HG02642 (cell line): ENCODE measurements around the gene PAAF1.

ENCODE experiments used
- ATAC-seq: cut with Tn5 transposase; IDR thresholded peaks from one replicate; pipeline ENCODE4 v1.9.1; 2021; ENCODE audit warnings: mild to moderate bottlenecking; ENCODE audit not compliant: unreplicated experiment, poor library complexity

PAAF1 gene

DNA sequence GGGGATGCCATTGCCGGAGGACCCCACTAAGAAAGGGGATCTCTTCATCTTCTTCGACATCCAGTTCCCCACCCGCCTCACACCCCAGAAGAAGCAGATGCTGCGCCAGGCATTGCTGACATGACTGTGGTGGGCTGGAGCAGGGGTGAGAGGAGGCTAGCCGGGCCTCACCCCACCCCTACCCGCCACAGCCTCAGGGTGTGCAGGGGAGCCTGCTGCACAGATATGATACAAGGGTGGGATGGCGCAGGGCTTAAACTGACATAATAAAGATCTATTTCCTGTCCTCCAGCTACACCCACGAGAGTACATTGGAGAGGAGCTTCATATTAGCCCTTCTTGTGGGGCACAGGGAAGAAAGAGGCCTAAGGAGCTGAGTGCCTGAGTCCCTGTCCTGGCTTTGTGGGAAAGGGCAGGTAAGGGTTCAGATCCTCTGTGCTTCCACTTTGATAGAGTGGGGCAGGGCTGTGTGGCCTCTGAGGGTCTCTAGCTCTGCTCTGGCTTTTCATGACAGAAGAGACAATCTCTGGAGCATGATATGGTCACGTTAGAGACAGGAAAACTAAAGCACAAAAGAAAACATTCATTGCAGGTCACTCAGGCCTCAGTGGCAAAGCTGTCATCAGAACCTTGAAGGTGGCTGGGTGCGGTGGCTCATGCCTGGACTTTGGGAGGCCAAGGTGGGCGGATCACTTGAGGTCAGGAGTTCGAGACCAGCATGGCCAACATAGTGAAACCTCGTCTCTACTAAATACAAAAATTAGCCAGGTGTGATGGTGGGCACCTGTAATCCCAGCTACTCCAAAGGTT lies 93.4 kb downstream of the PAAF1 start:
- no peak for ATAC-seq

- no peak for ATAC-seq
Observed at GRCh38 chr11:73971175-73971719, 94.4 kb downstream of the PAAF1 start.

- ATAC-seq = no peak
Observed at GRCh38 chr11:73972187-73972586, 95.4 kb downstream of the PAAF1 start.

DNA sequence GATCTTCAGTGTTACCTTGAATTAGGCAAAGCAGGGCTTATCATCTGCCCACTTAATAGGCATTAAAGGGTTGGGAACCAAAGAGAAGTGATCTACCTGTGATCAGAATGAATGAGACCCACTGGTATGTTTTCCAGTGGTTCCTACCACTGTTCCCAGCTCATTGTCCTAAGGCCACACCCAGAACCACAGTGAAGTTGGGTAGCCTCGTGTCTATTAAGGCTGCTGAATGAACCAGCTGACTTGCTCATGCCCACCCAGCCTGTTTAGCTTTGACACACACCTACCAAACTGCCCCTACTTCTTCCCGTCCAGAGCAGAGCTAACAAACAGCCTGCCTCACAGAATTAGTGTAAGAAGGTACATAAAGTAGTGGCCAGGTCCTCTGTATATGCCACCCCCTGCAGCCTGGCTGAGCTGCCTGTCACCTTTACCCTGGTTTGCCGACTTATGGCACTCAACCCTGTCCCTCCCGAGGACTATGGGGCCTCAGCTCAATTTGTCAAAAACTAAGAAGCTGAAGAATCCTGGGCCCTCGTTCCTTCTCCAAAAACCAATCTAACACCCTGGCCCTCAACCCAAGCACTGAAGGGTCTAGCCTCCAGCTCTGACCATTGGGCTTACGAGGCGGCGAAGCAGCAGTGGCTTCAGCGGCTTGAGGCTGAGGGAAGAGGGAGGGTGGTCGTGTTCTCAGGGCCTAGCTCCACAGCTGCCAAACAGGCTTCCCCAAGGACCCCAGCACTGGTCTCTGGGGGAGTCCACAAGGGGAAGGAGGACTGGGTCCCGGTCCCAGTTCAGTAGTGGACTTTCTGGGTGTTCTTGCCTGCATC lies 96.0 kb downstream of the PAAF1 start:
- no peak for ATAC-seq

DNA sequence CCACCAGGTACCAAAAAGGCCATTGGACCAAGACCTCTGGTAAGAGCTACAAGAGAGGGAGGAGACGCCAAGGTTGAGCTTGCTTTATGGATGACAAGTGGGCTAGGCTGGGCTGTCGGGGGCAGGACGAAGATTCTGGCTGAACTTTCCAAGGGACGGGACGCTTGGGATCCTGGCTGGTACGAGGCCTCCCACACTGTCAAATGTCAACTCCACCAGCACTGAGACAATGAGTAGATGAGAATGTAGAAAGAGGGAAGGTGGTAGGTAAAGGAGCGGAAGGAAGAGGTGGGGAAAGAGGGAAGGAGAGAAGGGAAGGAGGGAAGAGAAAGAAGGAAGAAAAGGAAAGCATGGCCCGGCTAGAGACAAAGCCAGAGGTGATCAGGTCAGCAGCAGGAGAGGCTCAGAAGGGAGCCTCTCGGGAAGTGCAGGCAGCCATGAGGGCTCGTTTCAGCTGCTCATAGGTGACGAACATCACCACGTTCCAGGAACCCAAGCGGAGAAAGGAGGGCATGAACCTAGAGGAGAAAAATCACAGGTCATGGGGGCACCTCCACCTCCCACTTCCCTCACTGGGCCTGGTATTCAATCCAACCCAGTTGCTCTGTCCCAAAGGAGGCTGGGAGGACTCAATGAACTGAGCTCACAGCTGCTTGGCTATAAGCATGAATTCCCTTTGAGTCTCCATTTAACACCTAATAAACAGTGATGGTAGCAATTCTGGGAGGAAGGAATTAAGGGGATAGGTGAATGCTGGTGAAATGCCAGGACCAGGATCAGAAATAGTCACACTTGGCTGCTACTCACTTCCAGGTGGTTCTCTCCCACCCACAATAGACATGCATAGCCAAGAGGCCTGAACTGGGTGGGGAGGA lies 98.0 kb downstream of the PAAF1 start:
- no peak for ATAC-seq

GRCh38 chr11:73975479-73975757 lies 98.6 kb downstream of the PAAF1 start:
- ATAC-seq = no peak

GRCh38 chr11:73976451-73977151 lies 99.8 kb downstream of the PAAF1 start:
- ATAC-seq = no peak

DNA sequence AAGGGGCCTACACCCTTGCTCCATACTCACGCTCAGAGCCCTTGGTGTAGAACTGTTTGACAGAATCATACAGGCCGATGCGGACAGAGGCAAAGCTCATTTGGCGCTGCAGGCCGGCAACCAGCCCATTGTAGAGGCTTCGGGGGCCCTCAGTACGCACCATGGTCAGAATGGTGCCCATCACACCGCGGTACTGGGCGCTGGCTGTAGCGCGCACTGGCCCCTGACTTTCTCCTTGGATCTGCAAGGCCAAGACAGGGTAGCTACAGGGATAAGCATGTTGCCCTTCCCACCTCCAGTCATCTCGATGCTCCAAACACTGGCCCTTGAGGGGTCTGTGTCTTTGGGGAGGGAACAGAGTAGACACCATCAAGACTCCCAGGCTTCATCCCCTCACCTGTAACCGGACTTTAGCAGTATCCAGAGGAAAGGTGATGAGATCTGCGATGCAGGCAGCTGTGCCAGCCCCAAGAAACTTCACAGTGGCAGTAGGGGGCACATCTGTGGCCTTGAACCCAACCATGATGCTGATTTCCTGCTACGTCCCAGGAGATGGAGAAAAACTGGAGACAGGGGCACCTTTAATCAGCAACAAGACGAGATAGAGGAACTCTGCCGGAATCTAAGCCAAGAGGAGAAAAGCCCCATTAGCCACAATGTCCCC lies 101.2 kb downstream of the PAAF1 start:
- no peak for ATAC-seq

DNA sequence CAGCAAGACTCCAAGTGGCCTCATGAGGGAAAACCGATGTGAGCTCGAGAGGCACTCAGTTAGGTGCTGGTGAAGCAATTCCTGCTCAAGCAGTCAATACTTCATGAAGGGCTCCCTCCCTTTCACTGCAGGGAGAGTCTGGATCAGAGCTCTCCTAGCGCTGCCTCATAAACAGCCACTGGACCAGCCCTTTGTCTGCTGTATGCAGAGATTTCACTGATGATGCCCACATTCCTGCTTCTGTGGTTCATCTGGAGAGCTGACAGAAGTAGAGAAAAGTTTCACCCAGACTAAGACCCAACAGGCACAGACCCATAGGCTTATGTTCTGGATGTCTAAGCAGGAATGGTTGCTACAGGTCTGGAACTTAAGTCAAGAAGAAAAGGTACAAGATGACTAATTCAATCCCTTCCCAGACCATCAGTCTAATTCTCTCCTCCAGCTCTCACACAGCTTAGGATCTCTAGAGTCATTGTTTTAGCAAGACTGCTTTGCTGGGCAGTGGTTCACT lies 101.8 kb downstream of the PAAF1 start:
- no peak for ATAC-seq

- peak; percentile 44 for ATAC-seq
Observed at GRCh38 chr11:73980001-73980961, 103.5 kb downstream of the PAAF1 start.
